Neural cell (in vitro differentiated cells): Measurements from ENCODE around the gene TBR1. TPM values are rescaled to one million over a fixed set of nuclear protein-coding genes. Genes with fewer than 3 reads are reported as not detected.

Experiments used
- H2AFZ ChIP-seq: fragments of 200-600, 300-800 bp; sonication (generic), shearing (Covaris generic); 2 replicates; pipeline ENCODE4 v1.6.0; 2014; ENCODE audit warnings: low read depth, mild to moderate bottlenecking, antibody characterized with exemption, low read length, moderate library complexity
- H3F3A ChIP-seq: fragments of 200-600 bp; shearing (Covaris generic); 2 replicates; pipeline ENCODE4 v1.6.1; 2016; ENCODE audit warnings: mild to moderate bottlenecking, moderate library complexity, mixed read lengths, antibody characterized with exemption, low read length; ENCODE audit not compliant: insufficient read depth, poor library complexity, severe bottlenecking
- H3K27ac ChIP-seq: fragments of 200-600, 300-800 bp; sonication (generic), shearing (Covaris generic); 2 replicates; pipeline ENCODE4 v1.5.1; 2014; ENCODE audit warnings: mild to moderate bottlenecking, low read length, moderate library complexity
- H3K27me3 ChIP-seq: fragments of 300-800, 200-600 bp; sonication (generic), shearing (Covaris generic); 2 replicates; pipeline ENCODE4 v1.6.0; 2014; ENCODE audit warnings: mild to moderate bottlenecking, low read depth, low read length, moderate library complexity; ENCODE audit not compliant: insufficient read depth
- H3K36me3 ChIP-seq: fragments of 300-800, 200-600 bp; sonication (generic), shearing (Covaris generic); 2 replicates; pipeline ENCODE4 v1.5.1; 2014; ENCODE audit warnings: mild to moderate bottlenecking, antibody characterized with exemption, low read length, moderate library complexity; ENCODE audit not compliant: insufficient read depth
- H3K4me2 ChIP-seq: fragments of 300-800, 200-600 bp; sonication (generic), shearing (Covaris generic); 2 replicates; pipeline ENCODE4 v1.6.0; 2014; ENCODE audit warnings: mild to moderate bottlenecking, low read length
- H3K4me3 ChIP-seq: fragments of 300-800, 200-600 bp; sonication (generic), shearing (Covaris generic); 2 replicates; pipeline ENCODE4 v1.5.1; 2014; ENCODE audit warnings: mild to moderate bottlenecking, low read length, moderate library complexity
- H3K79me2 ChIP-seq: fragments of 200-600 bp; shearing (Covaris generic); replicated peaks from 2 replicates; pipeline ENCODE4 v1.6.0; 2014; ENCODE audit warnings: mild to moderate bottlenecking, low read length, moderate library complexity; ENCODE audit not compliant: insufficient read depth
- H3K9ac ChIP-seq: fragments of 300-800, 200-600 bp; sonication (generic), shearing (Covaris generic); 2 replicates; pipeline ENCODE4 v1.6.1; 2016; ENCODE audit warnings: mild to moderate bottlenecking, low read length, mixed read lengths
- H3K9me2 ChIP-seq: fragments of 200-600 bp; shearing (Covaris generic); 2 replicates; pipeline ENCODE4 v1.6.1; 2016; ENCODE audit warnings: mild to moderate bottlenecking, low read length, mixed read lengths; ENCODE audit not compliant: insufficient read depth
- H3K9me3 ChIP-seq: fragments of 200-600, 300-800 bp; sonication (generic), shearing (Covaris generic); 2 replicates; pipeline ENCODE4 v1.6.1; 2016; ENCODE audit warnings: mild to moderate bottlenecking, mixed run types, low read length, moderate library complexity, mixed read lengths
- H4K20me1 ChIP-seq: fragments of 200-600 bp; shearing (Covaris generic); 2 replicates; pipeline ENCODE4 v1.6.1; 2016; ENCODE audit warnings: mild to moderate bottlenecking, mixed run types; ENCODE audit not compliant: insufficient read depth
- EP300 ChIP-seq: fragments of 450-650 bp; conservative IDR thresholded peaks from 2 replicates; pipeline ENCODE4 v1.6.1; 2014; ENCODE audit warnings: antibody characterized with exemption, mild to moderate bottlenecking, moderate library complexity; ENCODE audit not compliant: poor library complexity, severe bottlenecking
- EZH2 ChIP-seq: fragments of 200-600, 300-800 bp; shearing (Covaris generic), sonication (generic); IDR thresholded peaks from 2 replicates; pipeline ENCODE4 v1.6.1; 2014; ENCODE audit warnings: antibody characterized with exemption, low read length, borderline replicate concordance, mild to moderate bottlenecking; ENCODE audit not compliant: insufficient read depth, poor library complexity, severe bottlenecking
- MXI1 ChIP-seq: fragments of 450-650 bp; conservative IDR thresholded peaks from 2 replicates; pipeline ENCODE4 v1.6.1; 2014; ENCODE audit warnings: antibody characterized with exemption, mild to moderate bottlenecking; ENCODE audit not compliant: poor library complexity, severe bottlenecking
- POLR2AphosphoS5 ChIP-seq: IDR thresholded peaks from 2 replicates; pipeline ENCODE4 v1.6.1; 2012
- RAD21 ChIP-seq: fragments of 450-650 bp; conservative IDR thresholded peaks from 2 replicates; pipeline ENCODE4 v1.6.1; 2014; ENCODE audit warnings: antibody characterized with exemption, mild to moderate bottlenecking, moderate library complexity
- SMC3 ChIP-seq: fragments of 450-650 bp; conservative IDR thresholded peaks from 2 replicates; pipeline ENCODE4 v1.6.1; 2014; ENCODE audit warnings: antibody characterized with exemption, mild to moderate bottlenecking, moderate library complexity; ENCODE audit not compliant: poor library complexity
- TAF1 ChIP-seq: IDR thresholded peaks from 2 replicates; pipeline ENCODE4 v1.6.1; 2012; ENCODE audit warnings: low read depth
- polyA plus RNA-seq: library from polyadenylated mRNA; depleted of rRNA; stranded (reverse); fragments of >200 nt; gene quantifications from 2 replicates; pipeline ENCODE4 v1.2.3, GENCODE V29; 2014
- TF ChIP-seq, protein P1 (sequence below): fragments of 450-650 bp; IDR thresholded peaks from 2 replicates; pipeline ENCODE4 v1.5.1; 2014; ENCODE audit warnings: antibody characterized with exemption, mild to moderate bottlenecking, moderate library complexity; ENCODE audit not compliant: poor library complexity, severe bottlenecking
- TF ChIP-seq, protein P2 (sequence below): IDR thresholded peaks from 2 replicates; pipeline ENCODE4 v1.6.1; 2012; ENCODE audit warnings: borderline replicate concordance

The TBR1 gene
- polyA plus RNA-seq, 1 donor from 2014 or later = 4.5 TPM

DNA sequence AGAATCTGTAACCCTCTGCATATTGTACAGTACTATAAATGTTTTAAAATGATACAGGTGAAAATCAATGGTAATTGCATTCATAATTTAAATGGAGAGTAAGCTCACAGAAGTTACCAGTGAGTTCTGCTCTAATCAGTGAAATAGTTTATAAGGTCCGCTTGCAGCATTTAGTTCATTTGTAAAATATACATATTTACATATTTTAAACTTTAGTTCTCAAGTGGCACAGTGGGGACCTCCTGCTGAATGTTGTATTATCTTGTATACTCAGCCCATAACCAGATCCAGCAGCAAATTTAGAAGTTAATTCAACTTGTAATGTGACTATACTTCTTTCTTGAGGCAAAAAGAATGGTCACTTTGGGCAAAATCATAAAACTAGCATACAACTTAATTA lies 41.7 kb upstream of the TBR1 start:
- H3K9me2 ChIP-seq = no peaks in the 10 kb centered on the region
- H3K4me2 ChIP-seq = no peak overlapping the region
- H3K79me2 ChIP-seq = no peaks in the 10 kb centered on the region
- no peak overlapping the region for H2AFZ ChIP-seq
- no peaks in the 10 kb centered on the region for H3K27me3 ChIP-seq
- TF ChIP-seq POLR2AphosphoS5 = no peak
- no peak for TF ChIP-seq MXI1
- TF ChIP-seq SMC3 = no peak
- TF ChIP-seq, protein P1, sequence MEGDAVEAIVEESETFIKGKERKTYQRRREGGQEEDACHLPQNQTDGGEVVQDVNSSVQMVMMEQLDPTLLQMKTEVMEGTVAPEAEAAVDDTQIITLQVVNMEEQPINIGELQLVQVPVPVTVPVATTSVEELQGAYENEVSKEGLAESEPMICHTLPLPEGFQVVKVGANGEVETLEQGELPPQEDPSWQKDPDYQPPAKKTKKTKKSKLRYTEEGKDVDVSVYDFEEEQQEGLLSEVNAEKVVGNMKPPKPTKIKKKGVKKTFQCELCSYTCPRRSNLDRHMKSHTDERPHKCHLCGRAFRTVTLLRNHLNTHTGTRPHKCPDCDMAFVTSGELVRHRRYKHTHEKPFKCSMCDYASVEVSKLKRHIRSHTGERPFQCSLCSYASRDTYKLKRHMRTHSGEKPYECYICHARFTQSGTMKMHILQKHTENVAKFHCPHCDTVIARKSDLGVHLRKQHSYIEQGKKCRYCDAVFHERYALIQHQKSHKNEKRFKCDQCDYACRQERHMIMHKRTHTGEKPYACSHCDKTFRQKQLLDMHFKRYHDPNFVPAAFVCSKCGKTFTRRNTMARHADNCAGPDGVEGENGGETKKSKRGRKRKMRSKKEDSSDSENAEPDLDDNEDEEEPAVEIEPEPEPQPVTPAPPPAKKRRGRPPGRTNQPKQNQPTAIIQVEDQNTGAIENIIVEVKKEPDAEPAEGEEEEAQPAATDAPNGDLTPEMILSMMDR = no peak
- no peak for TF ChIP-seq RAD21
- TF ChIP-seq, protein P2, sequence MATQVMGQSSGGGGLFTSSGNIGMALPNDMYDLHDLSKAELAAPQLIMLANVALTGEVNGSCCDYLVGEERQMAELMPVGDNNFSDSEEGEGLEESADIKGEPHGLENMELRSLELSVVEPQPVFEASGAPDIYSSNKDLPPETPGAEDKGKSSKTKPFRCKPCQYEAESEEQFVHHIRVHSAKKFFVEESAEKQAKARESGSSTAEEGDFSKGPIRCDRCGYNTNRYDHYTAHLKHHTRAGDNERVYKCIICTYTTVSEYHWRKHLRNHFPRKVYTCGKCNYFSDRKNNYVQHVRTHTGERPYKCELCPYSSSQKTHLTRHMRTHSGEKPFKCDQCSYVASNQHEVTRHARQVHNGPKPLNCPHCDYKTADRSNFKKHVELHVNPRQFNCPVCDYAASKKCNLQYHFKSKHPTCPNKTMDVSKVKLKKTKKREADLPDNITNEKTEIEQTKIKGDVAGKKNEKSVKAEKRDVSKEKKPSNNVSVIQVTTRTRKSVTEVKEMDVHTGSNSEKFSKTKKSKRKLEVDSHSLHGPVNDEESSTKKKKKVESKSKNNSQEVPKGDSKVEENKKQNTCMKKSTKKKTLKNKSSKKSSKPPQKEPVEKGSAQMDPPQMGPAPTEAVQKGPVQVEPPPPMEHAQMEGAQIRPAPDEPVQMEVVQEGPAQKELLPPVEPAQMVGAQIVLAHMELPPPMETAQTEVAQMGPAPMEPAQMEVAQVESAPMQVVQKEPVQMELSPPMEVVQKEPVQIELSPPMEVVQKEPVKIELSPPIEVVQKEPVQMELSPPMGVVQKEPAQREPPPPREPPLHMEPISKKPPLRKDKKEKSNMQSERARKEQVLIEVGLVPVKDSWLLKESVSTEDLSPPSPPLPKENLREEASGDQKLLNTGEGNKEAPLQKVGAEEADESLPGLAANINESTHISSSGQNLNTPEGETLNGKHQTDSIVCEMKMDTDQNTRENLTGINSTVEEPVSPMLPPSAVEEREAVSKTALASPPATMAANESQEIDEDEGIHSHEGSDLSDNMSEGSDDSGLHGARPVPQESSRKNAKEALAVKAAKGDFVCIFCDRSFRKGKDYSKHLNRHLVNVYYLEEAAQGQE = no peak
- no peak for TF ChIP-seq EP300
- no peak for TF ChIP-seq EZH2
- no peak for TF ChIP-seq TAF1
- no peaks in the 10 kb centered on the region for H3F3A ChIP-seq
- H3K9ac ChIP-seq = no peak overlapping the region
- no peak overlapping the region for H3K27ac ChIP-seq
- no peaks in the 10 kb centered on the region for H3K36me3 ChIP-seq
- H3K9me3 ChIP-seq = no peaks in the 10 kb centered on the region
- H3K4me3 ChIP-seq = no peak overlapping the region
- no peaks in the 10 kb centered on the region for H4K20me1 ChIP-seq

DNA sequence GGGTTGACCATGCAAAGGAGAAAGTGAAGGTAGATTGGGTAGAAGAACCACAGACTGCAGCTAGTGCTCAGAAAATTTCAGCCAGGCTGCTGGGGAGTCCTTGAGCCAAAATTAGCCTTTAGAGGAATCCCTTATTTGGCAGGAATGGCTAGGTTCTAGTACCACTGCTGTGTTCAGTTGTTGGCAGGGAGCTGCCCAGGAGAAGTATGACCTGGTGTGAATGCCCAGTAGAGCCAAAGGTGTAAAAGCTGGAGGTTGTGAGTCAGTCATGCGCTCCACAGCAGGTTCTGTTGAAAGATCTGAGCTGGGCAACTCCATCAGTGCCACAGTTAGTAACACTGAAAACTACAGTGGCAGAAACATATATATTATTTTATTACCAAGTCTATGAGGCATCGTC lies 36.4 kb upstream of the TBR1 start:
- Histone ChIP-seq H3F3A (no peaks in the 10 kb centered on the region), H3K4me3 (no peak overlapping the region), H3K9me2 (no peaks in the 10 kb centered on the region), H3K79me2 (peaks cover 3% of the 10 kb centered on the region), H3K9ac (no peak overlapping the region), H3K4me2 (no peak overlapping the region), H3K36me3 (no peaks in the 10 kb centered on the region), H3K27me3 (no peaks in the 10 kb centered on the region), H4K20me1 (no peaks in the 10 kb centered on the region), H3K9me3 (no peaks in the 10 kb centered on the region), H2AFZ (no peak overlapping the region), H3K27ac (no peak overlapping the region)
- no peak for TF ChIP-seq MXI1
- no peak for TF ChIP-seq POLR2AphosphoS5
- TF ChIP-seq, protein P1 = no peak
- TF ChIP-seq, protein P2 = no peak
- no peak for TF ChIP-seq EP300
- no peak for TF ChIP-seq TAF1
- TF ChIP-seq RAD21 = no peak
- no peak for TF ChIP-seq EZH2
- TF ChIP-seq SMC3 = no peak
